AG09309 (cell line): ENCODE data around the gene RRAGC.

Source experiments
- DNase-seq: peaks from one replicate; pipeline ENCODE4 v3.0.0-alpha.2; 2010; ENCODE audit warnings: low read depth
- H3K4me3 ChIP-seq: 2 replicates; pipeline ENCODE4 v1.5.1; 2011; ENCODE audit warnings: mild to moderate bottlenecking, low read depth, low read length, moderate library complexity; ENCODE audit not compliant: control insufficient read depth
- CTCF ChIP-seq: IDR thresholded peaks from 2 replicates; pipeline ENCODE4 v1.5.1; 2011; ENCODE audit warnings: mild to moderate bottlenecking, low read depth, low read length, inconsistent platforms; ENCODE audit not compliant: insufficient read depth, control insufficient read depth; ENCODE audit errors: missing control alignments

Gene RRAGC

GRCh38 chr1:38829368-38829767, 30.2 kb downstream of the RRAGC start:
- no peak overlapping the region for H3K4me3 ChIP-seq
- no peak for TF ChIP-seq CTCF
- no peak for DNase-seq

- H3K4me3 ChIP-seq, result no peak overlapping the region
- DNase-seq, result no peak
- no peak for TF ChIP-seq CTCF
Observed at GRCh38 chr1:38827318-38827717, 32.3 kb downstream of the RRAGC start.

- DNase-seq, result no peak
- H3K4me3 ChIP-seq, result no peak overlapping the region
- no peak for TF ChIP-seq CTCF
Observed at GRCh38 chr1:38826886-38827285, 32.7 kb downstream of the RRAGC start.

GRCh38 chr1:38826262-38826661, 33.3 kb downstream of the RRAGC start:
- DNase-seq, result no peak
- no peak for TF ChIP-seq CTCF
- no peak overlapping the region for H3K4me3 ChIP-seq

GRCh38 chr1:38820860-38821259, 38.7 kb downstream of the RRAGC start:
- no peak for TF ChIP-seq CTCF
- no peak for DNase-seq
- H3K4me3 ChIP-seq, result no peak overlapping the region

GRCh38 chr1:38819516-38819915, 40.1 kb downstream of the RRAGC start:
- DNase-seq, result no peak
- TF ChIP-seq CTCF, result no peak
- H3K4me3 ChIP-seq, result no peak overlapping the region

- TF ChIP-seq CTCF, result no peak
- no peak overlapping the region for H3K4me3 ChIP-seq
- DNase-seq, result no peak
Observed at GRCh38 chr1:38819040-38819439, 40.5 kb downstream of the RRAGC start.
